ENCODE measurements around the gene ACTRT2.

Gene ACTRT2

GRCh38 chr1:2984399-2985061 is 36.7 kb upstream of the ACTRT2 start:
- DNase-seq (ENCODE audit: low read depth), result no peak
- no peak for TF ChIP-seq CTCF (conservative IDR thresholded peaks at IDR 0.05; ENCODE audit: low read depth, low read length)
- no peak overlapping the region for H3K4me3 ChIP-seq (ENCODE audit: low read depth, low read length)

GRCh38 chr1:2985067-2985561 is 36.2 kb upstream of the ACTRT2 start:
- TF ChIP-seq CTCF (conservative IDR thresholded peaks at IDR 0.05; ENCODE audit: low read depth, low read length), result no peak
- DNase-seq (ENCODE audit: low read depth), result no peak
- no peak overlapping the region for H3K4me3 ChIP-seq (ENCODE audit: low read depth, low read length)

- no peak for DNase-seq (ENCODE audit: low read depth)
- TF ChIP-seq CTCF (conservative IDR thresholded peaks at IDR 0.05; ENCODE audit: low read depth, low read length), result no peak
- H3K4me3 ChIP-seq (ENCODE audit: low read depth, low read length), result no peak overlapping the region
Measured at GRCh38 chr1:2985694-2986548, 35.3 kb upstream of the ACTRT2 start.

GRCh38 chr1:2986549-2987305 is 34.5 kb upstream of the ACTRT2 start:
- H3K4me3 ChIP-seq (ENCODE audit: low read depth, low read length), result no peak overlapping the region
- TF ChIP-seq CTCF (conservative IDR thresholded peaks at IDR 0.05; ENCODE audit: low read depth, low read length), result no peak
- DNase-seq (ENCODE audit: low read depth), result no peak

- no peak for TF ChIP-seq CTCF (conservative IDR thresholded peaks at IDR 0.05; ENCODE audit: low read depth, low read length)
- H3K4me3 ChIP-seq (ENCODE audit: low read depth, low read length), result no peak overlapping the region
- DNase-seq (ENCODE audit: low read depth), result no peak
Measured at GRCh38 chr1:2987773-2988172, 33.5 kb upstream of the ACTRT2 start.

GRCh38 chr1:2988256-2988655 is 33.0 kb upstream of the ACTRT2 start:
- no peak overlapping the region for H3K4me3 ChIP-seq (ENCODE audit: low read depth, low read length)
- TF ChIP-seq CTCF (conservative IDR thresholded peaks at IDR 0.05; ENCODE audit: low read depth, low read length), result no peak
- no peak for DNase-seq (ENCODE audit: low read depth)
